HG03103 (cell line): ENCODE results near the gene ATP5F1A.
"Not testable (repeated sequence)": the region's sequence is repeated elsewhere in the genome, so short reads cannot be mapped to it uniquely, and the experiment has no call there.

Source experiments
- ATAC-seq: cut with Tn5 transposase; IDR thresholded peaks from one replicate; pipeline ENCODE4 v1.9.1; 2021; ENCODE audit warnings: low read depth; ENCODE audit not compliant: unreplicated experiment

ATP5F1A gene

GRCh38 chr18:46048641-46049040, 49.5 kb downstream of the ATP5F1A start:
- ATAC-seq: no peak

GRCh38 chr18:46047369-46047768, 50.7 kb downstream of the ATP5F1A start:
- ATAC-seq: not testable (repeated sequence)

- ATAC-seq: no peak
Observed at GRCh38 chr18:46046688-46047087, 51.4 kb downstream of the ATP5F1A start.

- ATAC-seq: no peak
Observed at GRCh38 chr18:46046126-46046525, 52.0 kb downstream of the ATP5F1A start.

GRCh38 chr18:46042571-46043123, 55.4 kb downstream of the ATP5F1A start:
- no peak for ATAC-seq

- ATAC-seq: no peak
Observed at GRCh38 chr18:46040747-46041104, 57.4 kb downstream of the ATP5F1A start.

- ATAC-seq: no peak
Observed at GRCh38 chr18:46040033-46040746, 57.9 kb downstream of the ATP5F1A start.

- no peak for ATAC-seq
Observed at GRCh38 chr18:46037512-46038305, 60.4 kb downstream of the ATP5F1A start.

- no peak for ATAC-seq
Observed at GRCh38 chr18:46035696-46036680, 62.1 kb downstream of the ATP5F1A start.

GRCh38 chr18:46034230-46034629, 63.9 kb downstream of the ATP5F1A start:
- no peak for ATAC-seq

GRCh38 chr18:46031741-46032140, 66.4 kb downstream of the ATP5F1A start:
- no peak for ATAC-seq
